D341Med (cell line): ENCODE results near the gene TROAP.
"Not testable (repeated sequence)": the region's sequence is repeated elsewhere in the genome, so short reads cannot be mapped to it uniquely, and the experiment has no call there.

Experiments
- DNase-seq: peaks from one replicate; pipeline ENCODE4 v3.0.0; 2012; ENCODE audit warnings: low spot score

Gene TROAP

GRCh38 chr12:49322708-49323523 lies at the start of gene TROAP:
Gene TROAP (plus strand): TSS chr12:49323255. CDS start chr12:49323609, 354 bp downstream.
- DNase-seq: peak; percentile 99

GRCh38 chr12:49273726-49274395 lies 49.2 kb upstream of the TROAP start:
- no peak for DNase-seq

GRCh38 chr12:49274396-49275069 lies 48.5 kb upstream of the TROAP start:
- DNase-seq: no peak

GRCh38 chr12:49276304-49277290 lies 46.5 kb upstream of the TROAP start:
- no peak for DNase-seq

GRCh38 chr12:49277466-49277865 lies 45.6 kb upstream of the TROAP start:
- DNase-seq: no peak

GRCh38 chr12:49279706-49280159 lies 43.3 kb upstream of the TROAP start:
- DNase-seq: no peak

- DNase-seq: not testable (repeated sequence)
Observed at GRCh38 chr12:49280545-49280944, 42.5 kb upstream of the TROAP start.

- DNase-seq: no peak
Observed at GRCh38 chr12:49282302-49282701, 40.8 kb upstream of the TROAP start.

GRCh38 chr12:49282740-49283375 lies 40.2 kb upstream of the TROAP start:
- not testable (repeated sequence) for DNase-seq

GRCh38 chr12:49283541-49284429 lies 39.3 kb upstream of the TROAP start:
- peak; percentile 45 for DNase-seq

GRCh38 chr12:49284672-49285071 lies 38.4 kb upstream of the TROAP start:
- no peak for DNase-seq

- DNase-seq: no peak
Observed at GRCh38 chr12:49287876-49288275, 35.2 kb upstream of the TROAP start.

- DNase-seq: peak; percentile 75
Observed at GRCh38 chr12:49288412-49288853, 34.6 kb upstream of the TROAP start.

GRCh38 chr12:49288922-49289555 lies 34.0 kb upstream of the TROAP start:
- DNase-seq: peak; percentile 33

- DNase-seq: no peak
Observed at GRCh38 chr12:49292729-49293055, 30.4 kb upstream of the TROAP start.

- no peak for DNase-seq
Observed at GRCh38 chr12:49293056-49293956, 29.7 kb upstream of the TROAP start.

GRCh38 chr12:49294086-49294803 lies 28.8 kb upstream of the TROAP start:
- DNase-seq: no peak

GRCh38 chr12:49294804-49295081 lies 28.3 kb upstream of the TROAP start:
- no peak for DNase-seq
